Hematopoietic multipotent progenitor cell treated with erythropoietin and hydrocortisone succinate and interleukin-3 and kit ligand, for 6 days (in vitro differentiated cells): ENCODE results near the gene NPIPB4.
"Not testable (repeated sequence)": the region's sequence is repeated elsewhere in the genome, so short reads cannot be mapped to it uniquely, and the experiment has no call there.

Source experiments
- DNase-seq: peaks from one replicate; pipeline ENCODE4 v3.0.0-alpha.2; 2015

NPIPB4 gene

DNA sequence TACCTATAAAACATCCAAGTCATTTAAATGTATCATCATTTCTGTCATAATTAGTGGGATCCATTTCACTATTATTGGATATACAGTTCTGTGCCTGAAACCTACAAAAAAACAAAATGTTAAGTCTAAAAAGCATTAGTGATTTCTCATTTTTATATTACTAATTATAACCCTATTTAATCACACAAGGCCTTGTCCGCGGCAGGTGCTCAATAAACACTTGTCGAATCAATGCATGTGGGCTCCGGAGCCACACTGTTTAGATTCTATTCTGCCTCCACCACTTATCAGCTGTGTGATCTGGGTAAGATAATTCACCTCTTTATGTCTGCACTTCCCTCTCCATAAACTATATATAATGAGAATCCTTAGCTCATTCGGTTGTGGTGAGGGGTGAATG lies at the start of gene NPIPB4:
Gene NPIPB4, minus strand, starts transcription at position 101 of the 400 bp plus-strand sequence. CDS start 378 bp downstream, outside the sequence.
- DNase-seq, result not testable (repeated sequence)

DNA sequence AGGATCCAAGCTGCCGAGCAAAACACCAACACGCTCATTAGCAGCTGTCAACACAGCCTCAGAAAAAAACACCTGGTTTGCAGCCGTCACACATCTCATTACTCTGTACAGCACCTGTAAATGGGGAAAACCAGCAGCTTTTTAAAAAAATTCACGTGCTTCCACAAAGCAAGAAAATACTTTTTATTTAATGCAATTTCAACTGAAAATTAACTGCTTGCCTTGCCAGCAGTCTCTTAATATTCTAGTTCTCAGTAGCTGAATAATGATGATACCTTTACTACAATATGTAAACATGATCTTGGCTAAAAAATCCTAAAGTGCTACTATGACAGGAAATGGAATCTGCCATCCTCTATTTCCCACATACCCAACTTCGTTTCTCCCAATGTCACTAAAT lies 41.4 kb upstream of the NPIPB4 start:
- DNase-seq, result not testable (repeated sequence)

DNA sequence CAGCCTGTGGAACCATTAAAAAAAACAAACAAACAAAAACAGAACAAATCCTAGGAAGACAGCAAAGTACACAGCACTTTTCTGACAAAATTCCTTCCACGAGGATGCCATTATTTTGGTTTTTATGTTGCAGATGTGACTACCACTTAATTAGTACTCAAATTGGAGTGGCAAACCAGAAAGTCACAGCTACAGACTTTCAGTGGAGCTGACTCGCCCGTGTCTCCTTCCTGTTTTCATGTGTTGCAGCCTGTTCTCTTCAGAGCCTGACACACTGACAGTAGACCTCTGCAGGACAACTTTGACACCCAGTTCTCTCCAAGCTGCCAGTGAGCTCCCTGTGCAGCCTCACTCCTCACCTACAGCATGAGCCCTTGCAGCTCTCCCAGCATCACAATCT lies 24.4 kb upstream of the NPIPB4 start:
- peak; percentile 0 for DNase-seq

DNA sequence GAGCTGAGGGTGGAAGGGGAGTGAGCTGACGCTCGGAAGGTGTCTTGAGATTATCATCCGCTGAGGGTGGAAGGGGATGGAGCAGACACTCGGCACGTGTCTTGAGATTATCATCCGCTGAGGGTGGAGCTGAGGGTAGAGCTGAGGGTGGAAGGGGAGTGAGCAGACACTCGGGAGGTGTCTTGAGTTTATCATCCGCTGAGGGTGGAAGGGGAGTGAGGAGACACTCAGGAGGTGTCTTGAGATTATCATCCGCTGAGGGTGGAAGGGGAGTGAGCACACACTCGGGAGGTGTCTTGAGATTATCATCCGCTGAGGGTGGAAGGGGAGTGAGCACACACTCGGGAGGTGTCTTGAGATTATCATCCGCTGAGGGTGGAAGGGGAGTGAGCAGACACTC lies 20.4 kb downstream of the NPIPB4 start:
- not testable (repeated sequence) for DNase-seq

DNA sequence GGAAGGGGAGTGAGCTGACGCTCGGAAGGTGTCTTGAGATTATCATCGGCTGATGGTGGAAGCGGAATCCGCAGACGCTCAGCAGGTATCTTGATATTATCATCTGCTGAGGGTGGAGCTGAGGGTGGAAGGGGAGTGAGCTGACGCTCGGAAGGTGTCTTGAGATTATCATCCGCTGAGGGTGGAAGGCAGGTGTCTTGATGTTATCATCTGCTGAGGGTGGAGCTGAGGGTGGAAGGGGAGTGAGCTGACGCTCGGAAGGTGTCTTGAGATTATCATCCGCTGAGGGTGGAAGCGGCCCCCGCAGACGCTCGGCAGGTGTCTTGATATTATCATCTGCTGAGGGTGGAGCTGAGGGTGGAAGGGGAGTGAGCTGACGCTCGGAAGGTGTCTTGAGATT lies 21.2 kb downstream of the NPIPB4 start:
- DNase-seq, result not testable (repeated sequence)

DNA sequence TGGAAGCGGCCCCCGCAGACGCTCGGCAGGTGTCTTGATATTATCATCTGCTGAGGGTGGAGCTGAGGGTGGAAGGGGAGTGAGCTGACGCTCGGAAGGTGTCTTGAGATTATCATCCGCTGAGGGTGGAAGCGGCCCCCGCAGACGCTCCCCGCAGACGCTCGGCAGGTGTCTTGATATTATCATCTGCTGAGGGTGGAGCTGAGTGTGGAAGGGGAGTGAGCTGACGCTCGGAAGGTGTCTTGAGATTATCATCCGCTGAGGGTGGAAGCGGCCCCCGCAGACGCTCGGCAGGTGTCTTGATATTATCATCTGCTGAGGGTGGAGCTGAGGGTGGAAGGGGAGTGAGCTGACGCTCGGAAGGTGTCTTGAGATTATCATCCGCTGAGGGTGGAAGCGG lies 21.8 kb downstream of the NPIPB4 start:
- DNase-seq, result not testable (repeated sequence)

DNA sequence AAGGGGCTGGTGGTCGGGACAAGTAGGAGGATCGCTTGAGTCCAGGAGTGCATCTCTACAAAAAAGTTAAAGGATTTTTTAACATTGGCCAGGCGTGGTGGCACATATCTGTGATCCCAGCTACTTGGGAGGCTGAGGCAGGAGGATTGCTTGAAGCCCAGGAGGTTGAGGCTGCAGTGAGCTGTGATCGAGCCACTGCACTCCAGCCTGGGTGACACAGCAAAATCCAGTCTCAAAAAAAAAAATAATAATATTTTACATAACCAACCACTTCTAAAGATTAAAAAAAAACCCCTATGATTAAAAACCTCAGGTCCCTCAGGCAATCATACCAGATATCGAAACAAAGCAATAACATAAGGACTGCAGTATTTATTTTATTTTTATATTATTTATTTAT lies 23.3 kb downstream of the NPIPB4 start:
- not testable (repeated sequence) for DNase-seq

DNA sequence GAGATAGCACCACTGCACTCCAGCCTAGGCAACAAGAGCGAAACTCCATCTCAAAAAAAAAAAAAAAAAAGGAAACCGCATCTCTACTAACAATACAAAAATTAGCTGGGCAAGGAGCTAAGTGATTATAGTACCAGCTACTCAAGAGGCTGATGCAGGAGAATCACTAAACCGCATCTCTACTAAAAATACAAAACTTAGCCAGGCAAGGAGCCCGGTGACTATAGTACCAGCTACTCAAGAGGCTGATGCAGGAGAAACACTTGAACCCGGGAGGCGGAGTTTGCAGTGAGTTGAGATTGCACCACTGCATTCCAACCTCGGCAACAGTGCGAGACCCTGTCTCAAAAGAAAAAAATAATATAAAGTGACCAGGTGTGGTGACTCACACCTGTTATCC lies 27.6 kb downstream of the NPIPB4 start:
- not testable (repeated sequence) for DNase-seq

DNA sequence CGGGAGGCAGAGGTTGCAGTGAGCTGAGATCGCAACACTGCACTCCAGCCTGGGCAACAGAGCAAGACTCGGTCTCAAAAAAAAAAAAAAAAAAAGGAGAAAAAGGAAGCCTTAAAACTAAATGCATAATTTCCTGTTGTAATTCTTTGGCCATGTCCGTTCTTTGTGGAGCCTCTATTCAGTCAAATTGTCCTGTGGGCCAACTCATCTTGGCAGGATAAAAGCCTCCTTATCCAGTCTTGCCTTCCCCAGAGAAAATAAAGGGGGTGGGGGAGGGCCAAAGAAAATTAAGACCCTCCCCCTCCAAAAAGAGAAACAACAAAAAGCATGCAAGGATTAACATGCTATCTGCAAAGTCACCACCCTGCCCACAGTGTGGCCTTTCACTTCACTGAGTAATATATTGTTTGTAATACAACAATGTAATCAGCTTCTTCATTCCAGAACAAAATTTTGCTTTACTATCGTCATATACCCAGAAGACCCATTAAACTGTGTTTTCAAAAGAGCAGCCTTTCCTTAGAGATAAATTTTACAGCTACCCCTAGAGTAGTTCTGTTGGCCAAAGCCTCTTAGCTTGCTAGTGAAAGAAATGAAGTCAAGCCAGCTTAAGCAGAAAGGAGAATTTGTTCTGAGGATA lies 31.4 kb downstream of the NPIPB4 start:
- DNase-seq, result not testable (repeated sequence)

DNA sequence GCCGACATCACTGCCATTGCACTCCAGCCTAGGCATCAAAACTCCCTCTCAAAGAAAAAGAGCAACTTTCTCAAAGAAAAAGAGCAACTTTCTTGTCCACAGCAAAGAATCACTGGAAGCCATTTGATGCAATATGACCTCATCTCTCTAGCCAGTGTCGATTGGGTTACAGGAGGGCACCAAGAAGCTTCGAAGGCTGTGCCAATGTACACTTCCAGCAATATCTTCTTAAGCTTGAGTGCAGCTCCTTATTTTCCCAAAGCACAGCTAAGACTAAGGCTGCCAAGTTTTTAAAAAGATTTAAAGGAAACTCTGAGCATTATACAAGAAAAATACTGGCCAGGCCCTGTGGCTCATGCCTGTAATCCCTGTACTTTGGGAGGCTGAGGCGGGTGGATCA lies 32.0 kb downstream of the NPIPB4 start:
- not testable (repeated sequence) for DNase-seq

DNA sequence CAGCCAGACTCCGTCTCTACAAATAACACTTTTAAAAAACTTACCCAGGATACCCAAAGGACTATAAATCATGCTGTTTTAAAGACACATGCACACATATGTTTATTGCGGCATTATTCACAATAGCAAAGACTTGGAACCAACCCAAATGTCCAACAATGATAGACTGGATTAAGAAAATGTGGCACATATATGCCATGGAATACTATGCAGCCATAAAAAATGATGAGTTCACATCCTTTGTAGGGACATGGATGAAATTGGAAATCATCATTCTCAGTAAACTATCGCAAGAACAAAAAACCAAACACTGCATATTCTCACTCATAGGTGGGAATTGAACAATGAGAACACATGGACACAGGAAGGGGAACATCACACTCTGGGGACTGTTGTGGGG lies 34.3 kb downstream of the NPIPB4 start:
- DNase-seq, result not testable (repeated sequence)

DNA sequence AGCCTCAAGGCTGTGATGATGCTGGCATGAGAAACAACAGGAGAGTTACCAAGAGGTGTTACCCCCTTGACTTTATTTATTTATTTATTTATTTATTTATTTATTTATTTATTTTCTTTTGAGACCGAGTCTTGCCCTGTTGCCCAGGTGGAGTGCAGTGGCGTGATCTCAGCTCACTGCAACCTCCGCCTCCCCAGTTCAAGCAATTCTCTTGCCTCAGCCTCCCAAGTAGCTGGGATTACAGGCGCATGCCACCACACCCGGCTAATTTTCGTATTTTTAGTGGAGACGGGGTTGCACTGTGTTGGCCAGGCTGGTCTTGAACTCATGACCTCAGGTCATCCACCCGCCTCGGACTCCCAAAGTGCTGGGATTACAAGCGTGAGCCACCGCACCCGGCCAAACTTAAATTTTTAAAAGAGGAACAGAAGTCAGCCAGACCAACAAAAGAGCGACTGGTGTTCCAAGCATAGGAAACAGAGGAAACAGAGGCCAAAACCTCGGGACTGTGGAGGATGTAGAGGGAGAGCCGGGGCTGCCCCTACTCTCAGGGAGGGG lies 36.6 kb downstream of the NPIPB4 start:
- not testable (repeated sequence) for DNase-seq

DNA sequence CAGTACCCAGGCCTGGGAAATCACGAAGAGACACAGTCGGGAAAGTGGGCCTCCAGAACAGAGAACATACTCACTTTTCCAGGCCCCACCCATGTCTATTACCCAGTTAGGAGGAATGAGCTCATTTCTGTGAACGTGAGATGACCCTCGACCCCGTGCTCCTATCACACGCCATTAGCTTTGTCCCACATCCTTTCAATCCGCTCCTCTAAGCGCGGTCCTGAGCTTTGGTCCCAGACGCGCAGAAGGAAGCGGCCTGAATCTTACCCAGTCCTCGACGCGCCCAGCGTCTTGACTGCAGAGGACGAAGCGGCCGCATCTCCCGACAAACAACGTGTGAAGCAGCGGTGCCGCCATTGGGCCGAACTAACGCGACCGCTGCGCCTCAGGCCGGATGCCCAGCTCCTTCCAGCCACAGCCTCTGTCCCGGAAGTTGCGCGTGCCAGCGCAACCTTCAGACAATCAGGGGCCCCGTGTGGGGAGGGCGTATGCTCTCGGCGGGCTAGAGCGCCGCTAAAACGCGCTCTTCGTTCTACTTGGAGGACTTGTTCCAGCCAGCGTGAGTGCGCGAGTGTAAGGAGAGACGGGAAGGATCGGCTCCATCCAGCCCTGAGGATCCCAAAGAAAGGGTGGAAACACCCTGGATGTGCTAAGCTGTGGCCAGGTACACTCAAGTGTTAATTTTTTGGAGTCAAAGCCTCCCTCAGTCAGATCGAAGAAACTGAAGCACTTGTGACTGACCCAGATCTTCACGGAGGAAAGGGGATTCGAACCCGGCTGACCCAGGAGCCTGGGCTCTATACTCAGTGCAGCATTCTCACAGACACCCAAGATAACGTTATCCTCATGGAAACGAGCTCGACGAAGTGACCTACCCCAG lies 37.3 kb downstream of the NPIPB4 start:
- DNase-seq, result peak; percentile 86

DNA sequence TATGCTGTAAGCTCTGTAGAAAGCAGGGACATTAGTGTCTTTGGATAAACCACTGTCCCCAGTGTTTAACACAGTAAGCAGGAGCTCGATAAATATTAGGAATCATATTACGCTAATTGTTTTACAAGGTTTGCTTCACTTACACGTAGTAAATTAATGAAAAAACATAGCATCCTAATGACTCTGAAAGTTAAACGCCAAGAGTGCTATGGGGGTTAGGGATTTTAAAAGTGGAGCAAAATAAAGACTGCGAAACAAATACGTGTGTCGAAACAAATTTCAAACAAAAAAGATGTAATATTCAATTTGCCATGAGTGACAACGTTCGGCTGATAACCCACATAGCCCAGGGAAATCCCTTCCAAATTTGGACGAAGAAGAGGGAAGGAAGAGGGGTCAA lies 37.9 kb downstream of the NPIPB4 start:
- DNase-seq, result not testable (repeated sequence)

DNA sequence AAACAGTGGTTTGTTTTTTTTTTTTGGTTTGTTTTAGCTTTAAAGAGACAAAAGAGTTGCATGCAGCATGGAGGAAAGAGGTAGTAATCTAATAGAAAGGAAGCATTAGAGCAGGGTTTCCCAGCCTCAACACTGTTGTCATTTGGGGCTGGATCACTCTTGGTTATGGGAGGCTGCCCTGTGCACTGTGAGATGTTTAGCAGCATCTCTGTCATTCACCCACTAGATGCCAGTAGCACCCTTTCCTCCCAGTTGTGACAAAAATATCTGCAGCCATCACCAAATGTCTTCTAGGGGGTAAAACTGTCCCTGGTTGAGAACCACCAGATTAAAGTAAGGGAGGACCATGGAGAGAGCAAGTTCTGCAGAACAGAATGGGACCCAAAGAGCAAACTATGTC lies 40.5 kb downstream of the NPIPB4 start:
- not testable (repeated sequence) for DNase-seq

DNA sequence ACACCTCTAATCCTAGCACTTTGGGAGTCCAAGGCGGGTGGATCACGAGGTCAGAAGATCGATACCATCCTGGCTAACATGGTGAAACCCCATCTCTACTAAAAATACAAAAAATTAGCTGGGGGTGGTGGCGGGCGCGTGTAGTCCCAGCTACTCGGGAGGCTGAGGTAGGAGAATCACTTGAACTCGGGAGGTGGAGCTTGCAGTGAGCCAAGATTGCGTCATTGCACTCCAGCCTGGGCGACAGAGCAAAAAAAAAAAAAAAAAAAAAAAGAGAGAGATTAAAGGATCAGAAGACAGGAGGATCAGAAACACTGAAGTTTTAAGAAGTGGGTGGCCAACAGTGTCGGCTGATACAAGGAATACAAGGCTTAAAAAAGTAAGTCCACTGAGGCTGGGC lies 41.9 kb downstream of the NPIPB4 start:
- not testable (repeated sequence) for DNase-seq

DNA sequence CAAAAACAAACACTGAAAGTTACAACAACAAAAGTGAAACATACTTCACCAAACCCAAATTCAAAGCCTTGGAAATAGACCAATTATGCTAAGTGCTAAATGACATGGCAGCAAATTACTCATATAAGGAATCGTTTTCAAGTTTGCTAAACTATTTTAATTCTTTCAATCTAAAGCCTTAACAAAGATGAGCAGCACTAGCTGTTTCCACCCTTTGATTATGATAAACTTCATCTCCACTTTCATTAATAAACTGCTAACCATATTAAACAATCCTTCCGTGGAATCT lies 55.2 kb downstream of the NPIPB4 start:
- DNase-seq, result not testable (repeated sequence)

DNA sequence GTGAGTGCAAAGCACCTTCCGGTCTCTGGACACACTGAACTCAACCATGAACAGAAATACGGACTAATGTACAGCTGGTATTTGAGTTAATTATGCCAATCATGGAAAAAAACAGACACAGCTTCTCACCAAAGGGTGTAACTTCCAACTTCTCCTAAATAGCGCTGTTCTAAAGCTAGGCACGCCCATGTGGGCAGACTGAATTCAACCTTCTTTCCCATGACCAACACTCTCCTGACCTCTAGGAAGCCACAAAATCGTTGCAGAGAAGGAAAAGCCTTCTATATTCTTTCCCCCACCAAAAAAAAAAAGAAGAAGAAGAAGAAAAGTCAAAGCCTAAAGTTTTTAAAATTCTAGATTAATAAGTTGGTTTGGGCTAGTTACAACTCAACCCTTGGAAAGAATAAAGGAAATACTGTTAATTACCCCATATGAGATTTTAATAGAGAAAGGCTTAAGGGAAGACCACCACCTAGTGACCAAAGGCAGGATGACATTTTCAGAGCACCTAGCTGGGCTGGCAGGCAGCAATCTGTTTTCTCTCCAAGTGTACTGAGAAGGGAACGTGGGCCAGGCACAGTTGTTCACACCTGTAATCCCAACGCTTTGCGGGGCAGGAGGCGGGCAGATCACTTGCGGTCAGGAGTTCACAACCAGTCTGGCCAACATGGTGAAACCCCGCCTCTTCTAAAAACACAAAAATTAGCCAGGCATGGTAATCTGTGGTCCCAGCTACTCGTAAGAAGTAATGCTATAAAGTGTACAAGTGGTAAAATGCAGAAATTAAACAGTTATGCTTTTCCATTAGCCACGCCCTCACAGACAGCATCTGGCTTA lies 55.8 kb downstream of the NPIPB4 start:
- DNase-seq, result peak; percentile 68

DNA sequence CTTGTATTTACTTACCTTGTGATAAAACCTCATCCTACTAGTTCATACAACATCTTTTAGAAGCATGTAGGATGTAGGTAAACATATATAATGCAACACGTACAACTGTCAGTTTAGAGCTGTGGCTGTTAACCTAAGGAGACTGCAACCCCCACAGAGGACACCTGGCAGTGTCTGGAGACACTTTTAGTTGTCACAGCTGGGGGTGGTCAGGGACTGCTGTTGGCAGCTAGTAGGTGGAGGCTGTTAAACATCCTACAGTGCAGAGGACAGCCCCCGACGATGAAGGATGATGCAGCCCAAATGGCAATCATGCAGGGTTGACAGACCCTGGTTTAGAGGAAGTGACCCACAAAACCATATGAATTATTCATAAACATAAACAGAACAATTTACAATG lies 59.0 kb downstream of the NPIPB4 start:
- not testable (repeated sequence) for DNase-seq

DNA sequence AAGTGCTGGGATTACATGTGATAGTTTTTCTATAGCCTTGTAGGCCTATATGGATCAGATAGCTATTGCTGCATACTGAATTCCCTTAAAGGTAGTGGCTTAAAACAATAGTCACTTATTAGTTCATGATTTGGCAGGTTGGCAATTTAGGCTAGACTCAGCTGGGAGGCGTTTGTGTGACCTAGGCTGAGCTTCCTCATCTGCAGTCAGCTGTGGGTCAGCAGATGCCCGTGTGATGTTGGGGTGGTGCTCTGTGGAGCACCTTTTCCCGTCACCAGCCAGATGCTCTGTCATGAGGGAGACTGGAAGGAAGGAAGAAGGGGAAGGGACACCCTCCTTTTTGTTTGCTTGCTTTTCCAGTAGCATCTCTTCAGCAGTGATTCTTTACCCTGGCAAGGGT lies 64.2 kb downstream of the NPIPB4 start:
- DNase-seq, result not testable (repeated sequence)

DNA sequence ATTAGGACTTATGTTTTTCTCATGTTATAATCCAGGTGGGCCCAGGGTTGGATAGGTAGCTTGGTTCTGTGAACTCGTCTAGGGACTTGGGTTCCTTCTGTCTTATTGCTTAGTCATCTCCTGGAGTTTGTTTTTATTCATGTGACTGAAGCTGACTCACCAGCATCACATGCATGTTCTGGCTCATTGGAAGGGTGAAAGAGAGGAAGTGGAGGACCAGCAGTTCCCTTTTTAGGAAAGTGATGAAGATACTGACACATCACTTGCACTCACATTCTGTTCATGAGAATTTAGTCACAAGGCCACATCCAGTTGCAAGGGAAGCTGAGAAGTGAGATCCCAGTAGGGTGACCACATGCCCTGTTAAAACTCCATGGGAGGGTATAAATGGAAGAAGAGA lies 67.0 kb downstream of the NPIPB4 start:
- DNase-seq, result not testable (repeated sequence)
